ENCODE measurements around the gene ZNF281. TPM values are rescaled to one million over a fixed set of nuclear protein-coding genes. Genes with fewer than 3 reads are reported as not detected.
"Not testable (repeated sequence)": the region's sequence is repeated elsewhere in the genome, so short reads cannot be mapped to it uniquely, and the experiment has no call there.

Gene ZNF281
- total and polyA plus RNA-seq, 8 donors, result 1.7 to 24.5 (median 10.4) TPM

DNA sequence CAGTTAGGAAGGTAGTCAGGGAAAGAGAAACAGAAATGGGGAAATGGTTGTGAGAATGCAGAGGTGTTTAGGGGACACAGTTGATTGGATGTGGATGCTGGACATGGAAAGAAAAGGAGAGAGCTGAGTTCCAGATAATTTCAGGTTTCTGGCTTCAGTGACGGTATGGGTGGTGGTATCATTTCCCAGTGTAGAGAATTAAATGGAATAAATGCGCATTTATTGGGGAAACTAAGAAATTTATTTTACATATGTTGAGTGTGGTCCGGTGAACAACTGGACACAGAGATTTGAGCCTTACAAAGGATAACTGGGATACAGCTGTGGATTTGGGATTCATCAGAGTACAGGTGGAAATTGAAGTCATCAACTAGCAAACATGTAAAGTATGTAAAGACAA, 12.4 kb upstream of the ZNF281 start:
- intact Hi-C loops (cut with DNase I; ENCODE audit: low total_unique reads), result no loop called here
- Histone ChIP-seq H3K27me3 (no peaks in the 10 kb centered on the region), H3K4me3 (no peak overlapping the region), H3K27ac (no peak overlapping the region), H3K9me3 (no peaks in the 10 kb centered on the region), H3K36me3 (no peaks in the 10 kb centered on the region), H3K4me1 (no peaks in the 10 kb centered on the region)
- DNase-seq, result no peak
- TF ChIP-seq POLR2AphosphoS5 (IDR thresholded peaks at IDR 0.05) (no peak), EP300 (IDR thresholded peaks at IDR 0.05) (no peak), POLR2A (IDR thresholded peaks at IDR 0.05) (no peak)
- TF ChIP-seq, protein P1, sequence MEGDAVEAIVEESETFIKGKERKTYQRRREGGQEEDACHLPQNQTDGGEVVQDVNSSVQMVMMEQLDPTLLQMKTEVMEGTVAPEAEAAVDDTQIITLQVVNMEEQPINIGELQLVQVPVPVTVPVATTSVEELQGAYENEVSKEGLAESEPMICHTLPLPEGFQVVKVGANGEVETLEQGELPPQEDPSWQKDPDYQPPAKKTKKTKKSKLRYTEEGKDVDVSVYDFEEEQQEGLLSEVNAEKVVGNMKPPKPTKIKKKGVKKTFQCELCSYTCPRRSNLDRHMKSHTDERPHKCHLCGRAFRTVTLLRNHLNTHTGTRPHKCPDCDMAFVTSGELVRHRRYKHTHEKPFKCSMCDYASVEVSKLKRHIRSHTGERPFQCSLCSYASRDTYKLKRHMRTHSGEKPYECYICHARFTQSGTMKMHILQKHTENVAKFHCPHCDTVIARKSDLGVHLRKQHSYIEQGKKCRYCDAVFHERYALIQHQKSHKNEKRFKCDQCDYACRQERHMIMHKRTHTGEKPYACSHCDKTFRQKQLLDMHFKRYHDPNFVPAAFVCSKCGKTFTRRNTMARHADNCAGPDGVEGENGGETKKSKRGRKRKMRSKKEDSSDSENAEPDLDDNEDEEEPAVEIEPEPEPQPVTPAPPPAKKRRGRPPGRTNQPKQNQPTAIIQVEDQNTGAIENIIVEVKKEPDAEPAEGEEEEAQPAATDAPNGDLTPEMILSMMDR (IDR thresholded peaks at IDR 0.05), result no peak
- 89 to 97% (median 96%) methylated on average over 3 of the region's 3 CpGs for WGBS, 5 donors

DNA sequence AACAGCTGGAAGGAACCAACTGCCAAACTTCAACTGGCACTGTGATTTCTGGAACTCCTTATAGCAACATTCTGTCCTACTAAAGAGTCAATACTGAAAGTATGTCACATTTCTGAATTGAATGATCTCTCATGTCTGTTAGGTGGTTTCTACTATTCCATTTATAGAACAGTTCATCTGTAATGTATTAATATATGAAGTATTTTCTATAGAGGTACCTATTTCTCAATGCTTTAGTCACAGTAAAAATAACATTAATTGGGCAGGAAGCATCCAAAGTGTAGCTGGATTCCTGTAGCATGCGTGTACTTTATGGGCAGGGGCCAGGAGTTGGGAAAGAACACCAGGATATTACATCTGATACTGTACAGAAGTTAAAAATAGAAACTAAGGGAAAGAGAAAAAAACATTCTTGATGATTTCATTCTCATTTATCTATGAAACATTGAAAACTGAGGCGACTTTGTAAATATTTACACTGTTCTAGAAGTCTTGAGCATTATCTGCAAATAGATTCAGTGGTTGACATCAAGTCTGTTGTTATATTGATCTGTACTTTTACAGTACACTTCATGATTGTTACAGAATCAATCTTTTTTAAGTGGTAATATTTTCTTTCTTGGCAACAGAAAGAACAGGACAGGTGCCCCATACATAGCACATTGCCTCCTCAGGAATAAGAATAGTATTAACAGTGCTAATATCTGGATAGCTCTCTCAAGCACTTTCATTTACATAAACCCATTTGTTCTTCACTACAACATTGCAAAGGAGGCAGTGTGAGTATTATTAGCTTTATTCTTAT, 6.2 kb upstream of the ZNF281 start:
- TF ChIP-seq POLR2AphosphoS5 (IDR thresholded peaks at IDR 0.05) (peak; percentile 35 to 76 (median 56)), POLR2A (IDR thresholded peaks at IDR 0.05) (no peak)
- WGBS, 5 donors, result 10 to 24% (median 15%) methylated on average over 2 of the region's 2 CpGs
- Histone ChIP-seq H3K9me3 (no peaks in the 10 kb centered on the region), H3K27ac (peak overlapping the region in 4 of 5 donors; percentile 6 to 72 (median 34)), H3K4me3 (no peak overlapping the region), H3K4me1 (peaks cover 0 to 21% (median 16%) of the 10 kb centered on the region in 4 donors), H3K36me3 (no peaks in the 10 kb centered on the region), H3K27me3 (no peaks in the 10 kb centered on the region)
- peak; percentile 63 to 82 for DNase-seq
- intact Hi-C loops (cut with DNase I; ENCODE audit: low total_unique reads), result no loop called here

DNA sequence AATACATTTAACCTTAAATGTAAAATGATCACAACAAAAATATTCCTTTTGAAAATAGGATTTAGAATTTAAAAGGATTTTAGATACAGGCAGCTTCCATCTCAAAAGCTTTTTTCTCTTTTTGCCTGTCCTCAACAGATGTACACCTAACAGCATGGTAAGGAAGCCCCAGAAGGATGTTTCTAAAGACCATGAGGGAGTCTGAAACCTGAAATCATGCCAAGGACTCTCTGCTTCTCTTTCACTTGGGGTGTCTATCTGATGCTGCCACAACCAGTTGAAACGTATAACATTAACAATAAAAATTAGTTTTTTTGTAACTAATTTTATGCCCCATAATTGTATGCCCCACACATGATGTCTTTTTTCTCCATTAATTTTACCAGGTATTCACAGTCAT, 5.4 kb upstream of the ZNF281 start:
- no peaks in the 10 kb centered on the region for H3K27me3 ChIP-seq
- no peak for DNase-seq
- intact Hi-C loops (cut with DNase I; ENCODE audit: low total_unique reads), result no loop called here
- no peaks in the 10 kb centered on the region for H3K36me3 ChIP-seq
- no peaks in the 10 kb centered on the region for H3K9me3 ChIP-seq
- TF ChIP-seq, protein P1 (IDR thresholded peaks at IDR 0.05), result no peak
- TF ChIP-seq EP300 (IDR thresholded peaks at IDR 0.05), result no peak
- TF ChIP-seq POLR2A (IDR thresholded peaks at IDR 0.05), result no peak
- no peak for TF ChIP-seq POLR2AphosphoS5 (IDR thresholded peaks at IDR 0.05)
- peaks cover 0 to 26% (median 23%) of the 10 kb centered on the region in 4 donors for H3K4me1 ChIP-seq
- H3K27ac ChIP-seq, result peak overlapping the region in 3 of 5 donors; percentile 7 to 72 (median 62)
- H3K4me3 ChIP-seq, result no peak overlapping the region
- 72 to 83% (median 81%) methylated on average over 1 of the region's 1 CpG for WGBS, 5 donors

GRCh38 chr1:200414657-200415056, 4.8 kb upstream of the ZNF281 start:
- intact Hi-C loops (cut with DNase I; ENCODE audit: low total_unique reads), result no loop called here
- H3K36me3 ChIP-seq, result no peaks in the 10 kb centered on the region

DNA sequence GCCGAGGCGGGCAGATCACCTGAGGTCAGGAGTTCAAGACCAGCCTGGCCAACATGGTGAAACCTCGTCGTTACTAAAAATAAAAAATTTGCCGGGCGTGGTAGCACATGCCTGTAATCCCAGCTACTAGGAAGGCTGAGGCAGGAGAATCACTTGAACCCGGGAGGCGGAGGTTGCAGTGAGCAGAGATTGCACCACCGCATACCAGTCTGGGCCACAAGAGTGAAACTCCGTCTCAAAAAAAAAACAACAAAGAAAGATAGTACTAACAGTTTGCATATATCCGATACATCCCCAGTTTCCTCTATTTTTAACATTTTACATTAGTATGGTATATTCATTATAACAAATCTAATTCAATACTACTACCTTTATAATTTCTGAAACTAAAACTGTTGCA, 3.9 kb upstream of the ZNF281 start:
- H3K4me3 ChIP-seq; intact Hi-C loops (cut with DNase I; ENCODE audit: low total_unique reads); H3K9me3 ChIP-seq; H3K27ac ChIP-seq; DNase-seq; H3K27me3 ChIP-seq; H3K36me3 ChIP-seq: not testable (repeated sequence)
- peaks cover 4 to 31% (median 29%) of the 10 kb centered on the region in 4 donors for H3K4me1 ChIP-seq
- 66 to 86% (median 85%) methylated on average over 11 of the region's 11 CpGs for WGBS, 5 donors

More at GRCh38 chr1:200414657-200415056, 4.8 kb upstream of the ZNF281 start:
- TF ChIP-seq, protein P1 (IDR thresholded peaks at IDR 0.05), result no peak
- TF ChIP-seq POLR2A (IDR thresholded peaks at IDR 0.05) (no peak), EP300 (IDR thresholded peaks at IDR 0.05) (no peak), POLR2AphosphoS5 (IDR thresholded peaks at IDR 0.05) (no peak)
- Histone ChIP-seq H3K9me3 (no peaks in the 10 kb centered on the region), H3K4me1 (peaks cover 0 to 27% (median 24%) of the 10 kb centered on the region in 4 donors), H3K27ac (no peak overlapping the region), H3K4me3 (no peak overlapping the region), H3K27me3 (no peaks in the 10 kb centered on the region)
- DNase-seq, result no peak
- WGBS, 5 donors, result 87 to 95% (median 95%) methylated on average over 4 of the region's 4 CpGs
